Endothelial cell of umbilical vein (primary cell): ENCODE measurements around the gene SPEN. TPM values are rescaled to one million over a fixed set of nuclear protein-coding genes. Genes with fewer than 3 reads are reported as not detected.

Experiments used
- BruUV-seq: library from RNA; stranded (reverse); fragments of 400-500 nt; replicated peaks from 2 replicates; lab custom pipeline; 2021; lab: Mats Ljungman, UMichigan
- CTCF ChIA-PET: fragments of 300-600, 350-600 bp; sonication (Branson Sonifier 250); formaldehyde crosslinking; loops from one replicate; lab custom pipeline; 2021; ENCODE audit warnings: antibody characterized with exemption, inconsistent platforms; lab: Charles Lee
- POLR2A ChIA-PET: fragments of 300-600, 350-600 bp; sonication (Branson Sonifier 250); formaldehyde crosslinking; loops from one replicate; lab custom pipeline; 2021; ENCODE audit warnings: antibody characterized with exemption, inconsistent platforms; lab: Charles Lee
- DNase-seq: peaks from one replicate; pipeline ENCODE4 v3.0.0-alpha.2; 2011; ENCODE audit warnings: low read depth, low spot score
- FAIRE-seq: peaks from 2 replicates; lab custom pipeline; 2011; peaks lifted over from hg19 to GRCh38; lab: Jason Lieb, UNC
- H2AFZ ChIP-seq: 2 replicates; pipeline ENCODE4 v1.6.0; 2012; ENCODE audit warnings: low read depth, low read length, control low read depth, inconsistent platforms
- H3K27ac ChIP-seq: 2 replicates; pipeline ENCODE4 v1.5.1; 2011; ENCODE audit warnings: low read depth, mild to moderate bottlenecking, control low read depth, low read length, moderate library complexity; ENCODE audit not compliant: insufficient read depth
- H3K27me3 ChIP-seq, 2 experiments: 2 replicates each; pipeline versions ENCODE4 v1.6.0 to v1.6.1; 2011; ENCODE audit warnings: low read length in 2 of 2, mixed read lengths in 1 of 2; ENCODE audit not compliant: control insufficient read depth in 2 of 2, insufficient read depth in 2 of 2
- H3K36me3 ChIP-seq, 2 experiments: 2 replicates in 1 of 2; 3 replicates in 1 of 2; pipeline ENCODE4 v1.5.1; 2011; ENCODE audit warnings: low read length in 2 of 2, mild to moderate bottlenecking in 1 of 2, moderate library complexity in 1 of 2; ENCODE audit not compliant: control insufficient read depth in 2 of 2, insufficient read depth in 2 of 2; ENCODE audit errors: extremely low read depth in 1 of 2
- H3K4me1 ChIP-seq: 3 replicates; pipeline ENCODE4 v1.5.1; 2011; ENCODE audit warnings: mild to moderate bottlenecking, low read length; ENCODE audit not compliant: control insufficient read depth, insufficient read depth; ENCODE audit errors: extremely low read depth
- H3K4me2 ChIP-seq: 2 replicates; pipeline ENCODE4 v1.6.1; 2011; ENCODE audit warnings: low read length, control low read depth, mixed read lengths; ENCODE audit not compliant: insufficient read depth
- H3K4me3 ChIP-seq, 3 experiments: fragments of 200-600 bp in 1 of 3; sonication (generic), shearing (Covaris generic) in 1 of 3; replicated peaks in 1 of 3; 2 replicates each; pipeline ENCODE4 v1.5.1; 2011 to 2016; ENCODE audit warnings: control low read depth in 3 of 3, low read length in 3 of 3, mild to moderate bottlenecking in 2 of 3, inconsistent platforms in 1 of 3, low read depth in 1 of 3, moderate library complexity in 1 of 3; ENCODE audit not compliant: insufficient read depth in 1 of 3
- H3K79me2 ChIP-seq: 2 replicates; pipeline ENCODE4 v1.6.0; 2012; ENCODE audit warnings: low read length, inconsistent platforms; ENCODE audit not compliant: control insufficient read depth, insufficient read depth
- H3K9ac ChIP-seq: replicated peaks from 2 replicates; pipeline ENCODE3; 2011; ENCODE audit warnings: low read length, control low read depth; ENCODE audit not compliant: insufficient read depth; ENCODE audit errors: extremely low read depth
- H3K9me1 ChIP-seq: replicated peaks from 3 replicates; pipeline ENCODE4 v1.6.0; 2011; ENCODE audit warnings: mild to moderate bottlenecking, low read length; ENCODE audit not compliant: control insufficient read depth, insufficient read depth; ENCODE audit errors: extremely low read depth
- H3K9me3 ChIP-seq: replicated peaks from 2 replicates; pipeline ENCODE4 v1.5.1; 2012; ENCODE audit warnings: low read length, inconsistent platforms; ENCODE audit not compliant: control insufficient read depth, insufficient read depth
- H4K20me1 ChIP-seq: replicated peaks from 2 replicates; pipeline ENCODE3; 2011; ENCODE audit warnings: mild to moderate bottlenecking, low read length; ENCODE audit not compliant: control insufficient read depth, insufficient read depth; ENCODE audit errors: extremely low read depth
- EZH2 ChIP-seq: IDR thresholded peaks from 2 replicates; pipeline ENCODE4 v1.6.1; 2012; ENCODE audit warnings: borderline replicate concordance, low read depth, mild to moderate bottlenecking, moderate library complexity, low read length, inconsistent platforms; ENCODE audit not compliant: severe bottlenecking
- FOS ChIP-seq: IDR thresholded peaks from 2 replicates; pipeline ENCODE4 v1.6.1; 2011; ENCODE audit warnings: mild to moderate bottlenecking, low read length, moderate library complexity, borderline replicate concordance; ENCODE audit not compliant: insufficient read depth
- GATA2 ChIP-seq: IDR thresholded peaks from 2 replicates; pipeline ENCODE4 v1.7.0; 2011; ENCODE audit warnings: low read depth, mild to moderate bottlenecking, moderate library complexity, mixed read lengths, low read length; ENCODE audit not compliant: insufficient read length, insufficient read depth
- JUN ChIP-seq: IDR thresholded peaks from 2 replicates; pipeline ENCODE4 v1.6.1; 2011; ENCODE audit warnings: borderline replicate concordance, low read depth; ENCODE audit not compliant: insufficient read length, insufficient read depth
- MAX ChIP-seq: IDR thresholded peaks from 2 replicates; pipeline ENCODE4 v1.6.1; 2011; ENCODE audit not compliant: insufficient read depth, insufficient read length
- MYC ChIP-seq: IDR thresholded peaks from one replicate; pipeline ENCODE4 v1.6.1; 2011; ENCODE audit warnings: mild to moderate bottlenecking, low read depth, low read length
- POLR2A ChIP-seq: IDR thresholded peaks from 2 replicates; pipeline ENCODE4 v1.6.1; 2012; ENCODE audit warnings: low read depth, mild to moderate bottlenecking, control low read depth, low read length
- POLR2AphosphoS5 ChIP-seq: IDR thresholded peaks from 2 replicates; pipeline ENCODE4 v1.6.1; 2012; ENCODE audit warnings: low read depth, mild to moderate bottlenecking, control low read depth, low read length, moderate library complexity; ENCODE audit not compliant: insufficient read depth
- dilution Hi-C: fragments of 300-500 bp; cut with MboI; formaldehyde crosslinking; loops from one replicate; pipeline ENCODE4 v1.15.0; 2019; ENCODE audit warnings: low sequenced_read_pairs; ENCODE audit not compliant: extremely low pct_ligation_motif_present
- intact Hi-C: fragments of 100-400 bp; cut with micrococcal nuclease; formaldehyde crosslinking; loops from one replicate; pipeline ENCODE4 v1.10.0; 2022
- polyA plus RNA-seq, 4 experiments: library from polyadenylated mRNA; depleted of rRNA in 3 of 4; stranded (reverse) in 3 of 4; unstranded in 1 of 4; fragments of >200 nt; gene quantifications; 2 replicates each; pipeline versions ENCODE4 v1.2.1 to v1.2.3, GENCODE V29; 2011 to 2012; ENCODE audit warnings: missing spikeins in 1 of 4
- total RNA-seq: library from RNA; stranded (reverse); gene quantifications from 2 replicates; pipeline ENCODE4 v1.2.3, GENCODE V29; 2021
- TF ChIP-seq, protein P1 (sequence below), 2 donors: IDR thresholded peaks; 1 replicate in 1 of 2; 2 replicates in 1 of 2; pipeline ENCODE4 v1.5.1; 2011; ENCODE audit warnings: low read length in 2 of 2, mild to moderate bottlenecking in 2 of 2, moderate library complexity in 2 of 2, control low read depth in 1 of 2, inconsistent platforms in 1 of 2, low read depth in 1 of 2; ENCODE audit not compliant: insufficient read depth in 1 of 2; ENCODE audit errors: extremely low read depth in 1 of 2

Gene SPEN
- total and polyA plus RNA-seq, 2 donors (not counting 3 experiments of a cell fraction or from before 2014, with no cell fraction given): 9.3 to 44.4 TPM

DNA sequence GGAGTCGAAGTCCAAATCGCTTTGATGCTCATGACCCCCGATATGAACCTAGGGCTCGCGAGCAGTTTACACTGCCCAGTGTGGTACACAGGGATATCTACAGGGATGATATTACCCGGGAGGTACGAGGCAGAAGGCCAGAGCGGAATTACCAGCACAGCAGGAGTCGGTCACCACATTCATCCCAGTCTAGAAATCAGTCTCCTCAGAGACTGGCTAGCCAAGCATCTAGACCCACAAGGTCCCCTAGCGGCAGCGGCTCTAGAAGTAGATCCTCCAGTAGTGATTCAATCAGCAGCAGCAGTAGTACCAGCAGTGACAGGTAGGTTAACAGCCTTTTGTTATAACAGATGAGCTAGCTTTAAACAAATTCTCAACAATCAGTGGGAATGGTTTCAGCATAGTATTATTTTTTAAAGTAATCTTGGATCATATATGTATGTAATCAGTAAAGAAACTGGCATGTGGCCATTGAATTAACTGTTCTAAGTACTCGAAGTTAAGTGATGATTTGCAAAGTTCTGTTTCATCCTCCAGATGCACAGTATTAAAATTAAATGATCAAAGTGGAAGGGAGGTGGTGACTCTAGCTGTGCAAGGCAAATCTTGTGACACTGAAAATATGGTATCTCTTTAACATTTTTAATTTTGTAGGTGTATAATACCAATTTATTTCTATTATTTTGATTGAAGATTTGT, 29.0 kb downstream of the SPEN start:
- H3K79me2 ChIP-seq: peaks cover 93% of the 10 kb centered on the region
- no peaks in the 10 kb centered on the region for H3K9me3 ChIP-seq
- DNase-seq (no peak), FAIRE-seq (no peak)
- no peak overlapping the region for H3K9ac ChIP-seq
- H3K4me3 ChIP-seq: no peak overlapping the region
- no peak overlapping the region for H3K4me2 ChIP-seq
- H4K20me1 ChIP-seq: peaks cover 3% of the 10 kb centered on the region
- no peaks in the 10 kb centered on the region for H3K27me3 ChIP-seq
- CTCF ChIA-PET: interaction anchor here (0.7 to 1.8 kb wide), 6 partner anchors 9 to 61 kb away, joined by 3 to 5 read pairs (median 4); no protein-coding TSS in a partner anchor
- no peak for TF ChIP-seq MAX
- no peak for TF ChIP-seq EZH2
- no peak for TF ChIP-seq FOS
- no peak for TF ChIP-seq POLR2A
- TF ChIP-seq POLR2AphosphoS5: no peak
- no peak for TF ChIP-seq GATA2
- TF ChIP-seq JUN: no peak
- no peak for TF ChIP-seq MYC
- TF ChIP-seq, protein P1, sequence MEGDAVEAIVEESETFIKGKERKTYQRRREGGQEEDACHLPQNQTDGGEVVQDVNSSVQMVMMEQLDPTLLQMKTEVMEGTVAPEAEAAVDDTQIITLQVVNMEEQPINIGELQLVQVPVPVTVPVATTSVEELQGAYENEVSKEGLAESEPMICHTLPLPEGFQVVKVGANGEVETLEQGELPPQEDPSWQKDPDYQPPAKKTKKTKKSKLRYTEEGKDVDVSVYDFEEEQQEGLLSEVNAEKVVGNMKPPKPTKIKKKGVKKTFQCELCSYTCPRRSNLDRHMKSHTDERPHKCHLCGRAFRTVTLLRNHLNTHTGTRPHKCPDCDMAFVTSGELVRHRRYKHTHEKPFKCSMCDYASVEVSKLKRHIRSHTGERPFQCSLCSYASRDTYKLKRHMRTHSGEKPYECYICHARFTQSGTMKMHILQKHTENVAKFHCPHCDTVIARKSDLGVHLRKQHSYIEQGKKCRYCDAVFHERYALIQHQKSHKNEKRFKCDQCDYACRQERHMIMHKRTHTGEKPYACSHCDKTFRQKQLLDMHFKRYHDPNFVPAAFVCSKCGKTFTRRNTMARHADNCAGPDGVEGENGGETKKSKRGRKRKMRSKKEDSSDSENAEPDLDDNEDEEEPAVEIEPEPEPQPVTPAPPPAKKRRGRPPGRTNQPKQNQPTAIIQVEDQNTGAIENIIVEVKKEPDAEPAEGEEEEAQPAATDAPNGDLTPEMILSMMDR (IDR thresholded peaks at IDR 0.05; ENCODE audit: extremely low read depth in 1 of 2, insufficient read depth in 1 of 2, low read depth in 1 of 2, low read length in 2 of 2): no peak
- H2AFZ ChIP-seq: no peak overlapping the region
- POLR2A ChIA-PET: no interaction called here
- intact Hi-C loops: no loop called here
- dilution Hi-C loops: no loop called here
- peaks cover 6 to 15% of the 10 kb centered on the region in 2 experiments for H3K36me3 ChIP-seq
- H3K4me1 ChIP-seq: no peaks in the 10 kb centered on the region
- H3K9me1 ChIP-seq: no peaks in the 10 kb centered on the region
- no peak overlapping the region for H3K27ac ChIP-seq
- BruUV-seq: no TSS peak
